SK-N-SH treated with all-trans-retinoic acid at 6 μM for 48 hours (cell line): Measurements from ENCODE around the gene LGSN.

Experiments
- ATAC-seq: fragments of 200-7000 bp; cut with Tn5 transposase; 3 replicates; pipeline ENCODE4 v1.9.1; 2020; ENCODE audit warnings: mild to moderate bottlenecking, moderate library complexity
- ARNTL ChIP-seq: fragments of 450-650 bp; formaldehyde crosslinking; IDR thresholded peaks from 2 replicates; pipeline ENCODE4 v1.5.0; 2020; ENCODE audit warnings: low read depth, mild to moderate bottlenecking, moderate library complexity, borderline replicate concordance
- BACH2 ChIP-seq: fragments of 250-450 bp; sonication (Bioruptor Pico); IDR thresholded peaks from 2 replicates; pipeline ENCODE4 v1.9.0; 2021; ENCODE audit warnings: mild to moderate bottlenecking, borderline replicate concordance
- CSDC2 ChIP-seq: fragments of 250-450 bp; sonication (Bioruptor Pico); IDR thresholded peaks from 2 replicates; pipeline ENCODE4 v1.5.0; 2020; ENCODE audit warnings: mild to moderate bottlenecking, moderate library complexity
- CSRNP3 ChIP-seq: fragments of 250-450 bp; sonication (Bioruptor Pico); IDR thresholded peaks from 2 replicates; pipeline ENCODE4 v1.5.1; 2021; ENCODE audit warnings: mild to moderate bottlenecking, moderate library complexity
- ESRRG ChIP-seq: fragments of 250-450 bp; sonication (Bioruptor Pico); IDR thresholded peaks from 2 replicates; pipeline ENCODE4 v1.6.1; 2021; ENCODE audit warnings: mild to moderate bottlenecking
- GLIS3 ChIP-seq: fragments of 250-450 bp; sonication (Bioruptor Pico); IDR thresholded peaks from 2 replicates; pipeline ENCODE4 v1.5.0; 2020; ENCODE audit warnings: mild to moderate bottlenecking, moderate library complexity
- ISL1 ChIP-seq: fragments of 250-450 bp; sonication (Bioruptor Pico); IDR thresholded peaks from 2 replicates; pipeline ENCODE4 v2.1.2; 2022; ENCODE audit warnings: mild to moderate bottlenecking, moderate library complexity
- OSR1 ChIP-seq: fragments of 250-450 bp; sonication (Bioruptor Pico); IDR thresholded peaks from 2 replicates; pipeline ENCODE4 v1.8.0; 2022; ENCODE audit warnings: moderate library complexity, mild to moderate bottlenecking, inconsistent platforms
- POU6F1 ChIP-seq: fragments of 250-450 bp; sonication (Bioruptor Pico); IDR thresholded peaks from 2 replicates; pipeline ENCODE4 v1.8.0; 2021; ENCODE audit warnings: low read depth, mild to moderate bottlenecking, moderate library complexity, borderline replicate concordance
- RARB ChIP-seq: fragments of 250-450 bp; sonication (Bioruptor Pico); IDR thresholded peaks from 2 replicates; pipeline ENCODE4 v1.8.0; 2021; ENCODE audit warnings: mild to moderate bottlenecking, moderate library complexity
- SNAI2 ChIP-seq: fragments of 250-450 bp; sonication (Bioruptor Pico); IDR thresholded peaks from 2 replicates; pipeline ENCODE4 v1.5.0; 2020; ENCODE audit warnings: mild to moderate bottlenecking, moderate library complexity
- TOX ChIP-seq: fragments of 250-450 bp; sonication (Bioruptor Pico); IDR thresholded peaks from 2 replicates; pipeline ENCODE4 v1.8.0; 2021; ENCODE audit warnings: mild to moderate bottlenecking, moderate library complexity, borderline replicate concordance
- TSHZ2 ChIP-seq: fragments of 250-450 bp; sonication (Bioruptor Pico); IDR thresholded peaks from 2 replicates; pipeline ENCODE4 v1.5.0; 2020; ENCODE audit warnings: mild to moderate bottlenecking, moderate library complexity
- ZC3H10 ChIP-seq: fragments of 250-450 bp; sonication (Bioruptor Pico); IDR thresholded peaks from 2 replicates; pipeline ENCODE4 v1.5.1; 2021; ENCODE audit warnings: mild to moderate bottlenecking, moderate library complexity
- ZFP3 ChIP-seq: fragments of 250-450 bp; sonication (Bioruptor Pico); IDR thresholded peaks from 2 replicates; pipeline ENCODE4 v1.5.0; 2020; ENCODE audit warnings: mild to moderate bottlenecking, moderate library complexity
- ZFP30 ChIP-seq: fragments of 450-650 bp; formaldehyde crosslinking; IDR thresholded peaks from 2 replicates; pipeline ENCODE4 v1.5.0; 2022; ENCODE audit warnings: mild to moderate bottlenecking, moderate library complexity
- ZNF70 ChIP-seq: fragments of 450-650 bp; formaldehyde crosslinking; IDR thresholded peaks from 2 replicates; pipeline ENCODE4 v1.5.0; 2020; ENCODE audit warnings: mild to moderate bottlenecking, moderate library complexity
- ZNF8 ChIP-seq: fragments of 450-650 bp; formaldehyde crosslinking; IDR thresholded peaks from 2 replicates; pipeline ENCODE4 v1.5.0; 2020; ENCODE audit warnings: mild to moderate bottlenecking, moderate library complexity

Gene LGSN

GRCh38 chr6:63246581-63246980 lies 73.2 kb downstream of the LGSN start:
- TF ChIP-seq POU6F1 (CRISPR knock-in tag) (no peak), ZNF8 (CRISPR knock-in tag) (no peak), ESRRG (no peak), TSHZ2 (no peak), ZC3H10 (CRISPR knock-in tag) (no peak), ARNTL (no peak), ZFP3 (CRISPR knock-in tag) (no peak), TOX (CRISPR knock-in tag) (no peak), SNAI2 (CRISPR knock-in tag) (no peak), OSR1 (CRISPR knock-in tag) (no peak), ZNF70 (CRISPR knock-in tag) (no peak)
- ATAC-seq: no peak

GRCh38 chr6:63245909-63246308 lies 73.9 kb downstream of the LGSN start:
- 0 out of 3 replicates have a peak, but pooled peaks have one; percentile 36 for ATAC-seq
- no peak for TF ChIP-seq ESRRG
- TF ChIP-seq BACH2 (CRISPR knock-in tag): no peak
- TF ChIP-seq ZFP30 (CRISPR knock-in tag): no peak
- no peak for TF ChIP-seq POU6F1 (CRISPR knock-in tag)
- no peak for TF ChIP-seq TOX (CRISPR knock-in tag)
- TF ChIP-seq SNAI2 (CRISPR knock-in tag): no peak
- TF ChIP-seq OSR1 (CRISPR knock-in tag): no peak
- no peak for TF ChIP-seq CSDC2 (CRISPR knock-in tag)

GRCh38 chr6:63245420-63245819 lies 74.4 kb downstream of the LGSN start:
- no peak for ATAC-seq
- TF ChIP-seq SNAI2 (CRISPR knock-in tag): no peak
- TF ChIP-seq ZFP3 (CRISPR knock-in tag): no peak
- no peak for TF ChIP-seq CSRNP3 (CRISPR knock-in tag)
- TF ChIP-seq GLIS3: no peak
- TF ChIP-seq ISL1 (CRISPR knock-in tag): no peak
- TF ChIP-seq ARNTL: no peak
- TF ChIP-seq ZNF8 (CRISPR knock-in tag): no peak
- no peak for TF ChIP-seq RARB
- TF ChIP-seq ZNF70 (CRISPR knock-in tag): no peak
- TF ChIP-seq POU6F1 (CRISPR knock-in tag): no peak
- TF ChIP-seq TSHZ2: no peak
- TF ChIP-seq BACH2 (CRISPR knock-in tag): no peak
- TF ChIP-seq ESRRG: no peak
